Colonic mucosa (tissue), 4 donors: Measurements from ENCODE around the gene HIRA. TPM values are rescaled to one million over a fixed set of nuclear protein-coding genes. Genes with fewer than 3 reads are reported as not detected.
"Not testable (repeated sequence)": the region's sequence is repeated elsewhere in the genome, so short reads cannot be mapped to it uniquely, and the experiment has no call there.

Experiments
- DNase-seq: peaks from one replicate; pipeline ENCODE4 v3.0.0-alpha.2; 2020
- H3K27ac ChIP-seq: fragments of 200-600 bp; one replicate; pipeline ENCODE4 v1.8.0; 2021
- H3K27me3 ChIP-seq: fragments of 200-600 bp; one replicate; pipeline ENCODE4 v1.8.0; 2021
- H3K36me3 ChIP-seq: fragments of 200-600 bp; one replicate; pipeline ENCODE4 v1.8.0; 2021
- H3K4me1 ChIP-seq: fragments of 200-600 bp; one replicate; pipeline ENCODE4 v1.8.0; 2021; ENCODE audit warnings: mild to moderate bottlenecking
- H3K4me3 ChIP-seq: fragments of 200-600 bp; one replicate; pipeline ENCODE4 v1.8.0; 2021
- H3K9ac ChIP-seq, 2 donors: one replicate each; pipeline ENCODE4 v1.7.0; 2013; ENCODE audit warnings: control low read depth in 2 of 2, low read depth in 2 of 2, low read length in 2 of 2
- H3K9me3 ChIP-seq: fragments of 200-600 bp; one replicate; pipeline ENCODE4 v1.8.0; 2021
- intact Hi-C: fragments of 100-400 bp; cut with DNase I; formaldehyde crosslinking; loops from one replicate; pipeline ENCODE4 v1.14.1; 2022
- total RNA-seq, 2 donors: library from RNA; stranded (reverse); fragmentation: NEBNext Ultra II Directional in 1 of 2; extraction: Animal tissue kit (Norgen Biotek cat#: 25700) in 1 of 2; gene quantifications; one replicate each; pipeline ENCODE4 v1.2.1, GENCODE V29; 2021
- TF ChIP-seq, protein P1 (sequence below): fragments of 200-600 bp; IDR thresholded peaks from one replicate; pipeline ENCODE4 v1.8.0; 2022; ENCODE audit warnings: antibody characterized with exemption, mild to moderate bottlenecking
- donor health status: healthy.
- donor health status: DM: no; HTN: no; CAD: no.
- donor health status: DM: no; HTN: no; CAD: no.

Gene HIRA
- total RNA-seq, 2 donors from 2014 or later: 22.3 to 41.5 TPM

DNA sequence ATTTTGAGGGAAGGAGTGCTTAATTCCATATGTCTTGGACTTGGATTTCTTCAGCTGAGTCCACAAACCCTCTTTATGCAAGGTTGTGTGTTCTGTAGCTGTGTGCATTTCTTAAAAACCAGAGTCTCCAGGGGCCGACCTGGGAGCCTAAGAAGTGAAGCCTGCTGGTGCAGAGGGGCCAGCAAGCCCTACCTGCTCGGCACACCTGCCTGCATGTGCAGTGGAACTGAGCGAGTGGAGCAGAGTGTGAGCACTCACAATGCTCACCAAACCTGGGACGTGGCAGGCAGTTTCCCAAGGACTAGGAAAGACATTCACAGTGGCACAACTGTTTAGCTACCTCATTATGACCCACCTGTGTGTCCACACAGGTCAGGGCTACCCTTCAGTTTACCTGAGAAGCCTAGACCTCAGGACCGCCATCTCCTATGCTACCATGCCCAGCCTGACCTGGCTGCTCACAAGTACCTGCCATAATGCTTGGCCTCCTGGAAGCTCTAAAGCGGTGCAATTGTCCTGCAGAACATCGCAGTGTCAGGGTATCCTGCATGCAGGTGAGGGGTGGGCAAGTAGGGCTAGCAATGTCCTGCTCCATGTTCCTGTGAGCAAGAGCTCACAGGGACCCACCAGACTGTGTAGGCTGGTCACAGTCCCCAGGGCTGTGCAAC is 12.1 kb upstream of the HIRA start:
- no peaks in the 10 kb centered on the region for H3K36me3 ChIP-seq
- no peak overlapping the region for H3K9ac ChIP-seq
- no peaks in the 10 kb centered on the region for H3K9me3 ChIP-seq
- H3K27ac ChIP-seq: no peak overlapping the region
- no peak overlapping the region for H3K4me3 ChIP-seq
- no peaks in the 10 kb centered on the region for H3K27me3 ChIP-seq
- intact Hi-C loops: no loop called here
- TF ChIP-seq, protein P1, sequence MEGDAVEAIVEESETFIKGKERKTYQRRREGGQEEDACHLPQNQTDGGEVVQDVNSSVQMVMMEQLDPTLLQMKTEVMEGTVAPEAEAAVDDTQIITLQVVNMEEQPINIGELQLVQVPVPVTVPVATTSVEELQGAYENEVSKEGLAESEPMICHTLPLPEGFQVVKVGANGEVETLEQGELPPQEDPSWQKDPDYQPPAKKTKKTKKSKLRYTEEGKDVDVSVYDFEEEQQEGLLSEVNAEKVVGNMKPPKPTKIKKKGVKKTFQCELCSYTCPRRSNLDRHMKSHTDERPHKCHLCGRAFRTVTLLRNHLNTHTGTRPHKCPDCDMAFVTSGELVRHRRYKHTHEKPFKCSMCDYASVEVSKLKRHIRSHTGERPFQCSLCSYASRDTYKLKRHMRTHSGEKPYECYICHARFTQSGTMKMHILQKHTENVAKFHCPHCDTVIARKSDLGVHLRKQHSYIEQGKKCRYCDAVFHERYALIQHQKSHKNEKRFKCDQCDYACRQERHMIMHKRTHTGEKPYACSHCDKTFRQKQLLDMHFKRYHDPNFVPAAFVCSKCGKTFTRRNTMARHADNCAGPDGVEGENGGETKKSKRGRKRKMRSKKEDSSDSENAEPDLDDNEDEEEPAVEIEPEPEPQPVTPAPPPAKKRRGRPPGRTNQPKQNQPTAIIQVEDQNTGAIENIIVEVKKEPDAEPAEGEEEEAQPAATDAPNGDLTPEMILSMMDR: no peak
- no peak for DNase-seq
- H3K4me1 ChIP-seq: peaks cover 12% of the 10 kb centered on the region

DNA sequence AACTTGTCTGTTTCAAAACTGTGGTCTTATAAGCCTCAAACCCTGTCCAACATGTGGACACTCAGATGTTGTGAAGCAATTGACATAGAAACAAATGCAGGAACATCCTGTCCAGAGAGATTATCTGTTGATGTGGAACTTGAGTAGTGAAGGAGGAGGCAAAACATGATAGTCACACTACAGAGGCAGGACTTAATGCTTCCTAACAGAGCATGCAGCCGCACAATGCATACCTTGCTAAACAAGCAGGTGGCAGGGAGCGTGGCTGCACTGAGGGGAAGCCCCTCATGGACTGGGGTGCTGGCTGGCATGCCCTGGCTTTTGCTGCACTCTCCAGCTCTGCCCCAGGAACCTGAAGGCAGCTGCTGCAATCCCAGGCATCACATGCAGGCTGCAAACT is 10.6 kb upstream of the HIRA start:
- H3K36me3 ChIP-seq: no peaks in the 10 kb centered on the region
- TF ChIP-seq, protein P1: no peak
- H3K9me3 ChIP-seq: no peaks in the 10 kb centered on the region
- intact Hi-C loops: no loop called here
- H3K27ac ChIP-seq: no peak overlapping the region
- peaks cover 5% of the 10 kb centered on the region for H3K4me1 ChIP-seq
- no peaks in the 10 kb centered on the region for H3K27me3 ChIP-seq
- DNase-seq: no peak
- H3K4me3 ChIP-seq: no peak overlapping the region
- H3K9ac ChIP-seq: no peak overlapping the region

- no peaks in the 10 kb centered on the region for H3K9me3 ChIP-seq
- TF ChIP-seq, protein P1: no peak
- no peak overlapping the region for H3K27ac ChIP-seq
- no peak overlapping the region for H3K4me3 ChIP-seq
- intact Hi-C loops: no loop called here
- DNase-seq: no peak
- H3K4me1 ChIP-seq: no peaks in the 10 kb centered on the region
- no peaks in the 10 kb centered on the region for H3K27me3 ChIP-seq
- no peaks in the 10 kb centered on the region for H3K36me3 ChIP-seq
- no peak overlapping the region for H3K9ac ChIP-seq
Observed at GRCh38 chr22:19440411-19441195, 9.1 kb upstream of the HIRA start.

DNA sequence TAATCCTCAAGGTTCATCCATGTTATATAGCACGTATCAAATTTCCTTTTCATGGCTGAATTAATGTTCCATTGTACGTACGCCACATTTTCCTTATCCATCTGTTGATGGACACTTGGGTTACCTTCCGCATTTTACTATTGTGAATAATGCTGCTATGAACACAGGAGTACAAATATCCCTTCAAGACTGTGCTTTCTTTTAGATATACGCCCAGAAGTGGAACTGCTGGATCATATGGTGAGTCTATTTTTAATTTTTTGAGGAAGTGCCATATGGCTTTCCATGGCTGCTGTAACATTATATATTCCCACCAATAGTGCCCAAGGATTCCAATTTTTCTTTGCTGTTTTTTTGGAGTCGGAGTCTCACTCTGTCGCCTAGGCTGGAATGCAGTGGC is 6.8 kb upstream of the HIRA start:
- no peaks in the 10 kb centered on the region for H3K4me1 ChIP-seq
- H3K4me3 ChIP-seq: no peak overlapping the region
- H3K27ac ChIP-seq: no peak overlapping the region
- no peaks in the 10 kb centered on the region for H3K9me3 ChIP-seq
- no peak for DNase-seq
- H3K27me3 ChIP-seq: no peaks in the 10 kb centered on the region
- intact Hi-C loops: no loop called here
- no peaks in the 10 kb centered on the region for H3K36me3 ChIP-seq
- H3K9ac ChIP-seq: no peak overlapping the region
- TF ChIP-seq, protein P1: no peak

- DNase-seq, H3K4me3 ChIP-seq, H3K27me3 ChIP-seq, H3K9ac ChIP-seq, intact Hi-C loops, H3K27ac ChIP-seq, H3K36me3 ChIP-seq, H3K9me3 ChIP-seq, H3K4me1 ChIP-seq: not testable (repeated sequence)
Observed at GRCh38 chr22:19436444-19437161, 5.1 kb upstream of the HIRA start.
